ENCODE results near the gene AUTS2. TPM values are rescaled to one million over a fixed set of nuclear protein-coding genes. Genes with fewer than 3 reads are reported as not detected.

AUTS2 gene
- total RNA-seq, 3 donors from 2014 or later = 31.2 to 67.6 (median 36.5) TPM

- ATAC-seq = no peak
- intact Hi-C loops (cut with DNase I, micrococcal nuclease) = no loop called here
- Histone ChIP-seq H3K4me3 (no peak overlapping the region), H3K4me1 (ENCODE audit: low read depth) (no peaks in the 10 kb centered on the region), H3K36me3 (ENCODE audit: low read depth) (no peaks in the 10 kb centered on the region), H3K9me3 (no peaks in the 10 kb centered on the region)
- DNase-seq = no peak
- no peak for TF ChIP-seq CTCF (IDR thresholded peaks at IDR 0.05)
These were observed 458.1 kb downstream of the AUTS2 start for GRCh38 chr7:70056363-70056762.

DNA sequence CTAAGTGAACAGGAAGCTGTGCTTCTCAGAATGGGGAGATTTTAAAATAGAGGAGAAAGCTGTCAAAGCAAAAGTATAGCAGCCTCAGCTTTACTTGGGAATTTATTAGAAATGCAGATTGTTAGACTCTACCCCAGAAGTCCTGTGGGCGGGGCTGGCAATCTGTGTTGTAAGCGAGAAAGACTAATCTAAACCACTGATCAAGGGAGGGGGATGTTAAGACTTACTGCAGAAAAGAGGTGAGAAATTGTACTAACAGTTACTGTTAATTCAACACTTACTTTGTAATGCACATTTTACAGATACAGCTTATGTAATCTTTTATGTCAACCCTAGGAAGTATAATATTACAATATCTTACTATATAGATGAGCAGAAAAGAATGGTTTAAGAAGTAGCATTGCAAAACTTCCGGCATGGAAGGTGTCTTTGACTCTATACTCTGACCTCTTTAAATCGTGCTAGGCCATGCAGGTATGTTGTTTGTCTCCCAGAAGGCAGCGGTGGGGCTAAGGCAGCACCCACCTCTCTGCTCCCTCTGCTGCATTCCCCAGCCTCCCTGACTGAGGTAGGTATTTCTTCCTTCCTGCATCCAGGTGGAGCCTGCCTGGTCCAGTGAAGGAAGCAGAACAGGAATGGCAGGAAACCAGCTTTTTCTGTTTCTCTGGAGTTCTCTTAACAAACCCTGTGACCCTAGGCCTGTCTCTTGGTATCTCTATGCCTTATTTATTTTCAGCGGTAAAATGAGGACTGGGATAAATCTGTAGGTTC is 462.2 kb downstream of the AUTS2 start:
- DNase-seq (no peak), ATAC-seq (no peak)
- Histone ChIP-seq H3K4me3 (no peak overlapping the region), H3K36me3 (ENCODE audit: low read depth) (no peaks in the 10 kb centered on the region), H3K9me3 (no peaks in the 10 kb centered on the region), H3K4me1 (ENCODE audit: low read depth) (no peaks in the 10 kb centered on the region)
- TF ChIP-seq CTCF (IDR thresholded peaks at IDR 0.05) = no peak
- intact Hi-C loops (cut with DNase I, micrococcal nuclease) = no loop called here

DNA sequence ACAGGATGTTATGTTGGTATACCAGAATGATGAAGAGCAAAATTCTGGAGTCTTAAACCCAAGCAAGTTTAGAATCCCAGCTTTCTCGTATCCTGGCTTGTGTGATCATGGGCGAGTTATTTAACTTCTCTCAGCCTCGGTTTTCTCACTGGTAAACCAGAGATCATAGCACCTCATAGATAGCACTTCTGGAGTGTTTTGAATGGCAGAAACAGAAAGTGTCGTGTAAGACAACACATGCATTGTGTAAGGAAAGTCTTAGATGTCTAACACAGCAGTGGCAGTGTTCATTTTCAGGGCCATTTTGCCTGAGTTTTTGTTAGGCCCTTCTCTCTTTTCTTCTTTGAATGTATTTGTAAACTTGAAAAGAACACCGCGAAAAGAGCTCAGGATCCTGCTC is 465.1 kb downstream of the AUTS2 start:
- Histone ChIP-seq H3K4me3 (no peak overlapping the region), H3K9me3 (no peaks in the 10 kb centered on the region), H3K36me3 (ENCODE audit: low read depth) (no peaks in the 10 kb centered on the region), H3K4me1 (ENCODE audit: low read depth) (no peaks in the 10 kb centered on the region)
- ATAC-seq (no peak), DNase-seq (no peak)
- intact Hi-C loops (cut with DNase I, micrococcal nuclease) = no loop called here
- TF ChIP-seq CTCF (IDR thresholded peaks at IDR 0.05) = no peak

DNA sequence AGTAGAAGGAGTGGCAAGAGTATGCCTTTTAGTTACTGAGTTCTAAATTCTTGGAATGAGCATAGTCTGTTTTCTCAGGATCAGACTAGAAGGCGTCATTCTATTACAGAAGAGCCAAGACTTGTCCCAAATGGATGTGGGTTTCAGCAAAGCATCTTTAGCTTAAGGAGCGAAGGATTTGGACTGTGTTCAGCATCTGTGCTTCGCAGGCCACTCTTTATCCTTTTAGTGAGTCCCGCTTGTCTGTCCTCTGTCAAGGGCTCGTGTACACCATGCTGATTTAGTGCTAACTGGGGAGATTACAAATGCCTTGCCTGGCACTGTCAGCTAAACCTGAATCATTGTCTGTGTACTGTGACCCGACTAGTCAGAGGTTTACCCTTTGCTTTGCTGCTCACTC is 465.7 kb downstream of the AUTS2 start:
- DNase-seq (no peak), ATAC-seq (no peak)
- intact Hi-C loops (cut with DNase I, micrococcal nuclease) = no loop called here

DNA sequence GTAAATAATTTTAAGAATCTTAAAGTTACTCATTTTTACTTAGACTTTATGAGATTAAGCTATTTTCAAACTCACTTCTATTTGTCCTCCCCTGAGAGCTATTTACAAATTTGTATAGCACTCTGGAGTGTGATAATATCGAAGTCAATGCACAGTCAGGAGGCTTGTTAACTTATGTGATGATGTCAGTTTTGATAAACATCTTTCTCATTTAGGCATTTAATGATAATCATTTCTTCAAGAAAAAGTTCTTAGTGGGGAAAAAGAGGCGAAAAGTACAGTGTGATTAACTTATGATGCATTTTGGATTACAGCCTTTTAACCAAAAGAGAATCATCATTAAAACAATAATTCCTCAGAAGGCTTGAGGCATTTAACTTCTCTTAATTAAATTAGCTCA is 468.6 kb downstream of the AUTS2 start:
- DNase-seq (no peak), ATAC-seq (no peak)
- intact Hi-C loops (cut with DNase I, micrococcal nuclease) = no loop called here
- Histone ChIP-seq H3K4me1 (ENCODE audit: low read depth) (no peaks in the 10 kb centered on the region), H3K36me3 (ENCODE audit: low read depth) (no peaks in the 10 kb centered on the region), H3K4me3 (no peak overlapping the region), H3K9me3 (no peaks in the 10 kb centered on the region)
- TF ChIP-seq CTCF (IDR thresholded peaks at IDR 0.05) = no peak

More for the DNA sequence above, 465.7 kb downstream of the AUTS2 start:
- TF ChIP-seq CTCF (IDR thresholded peaks at IDR 0.05) = no peak
- Histone ChIP-seq H3K36me3 (ENCODE audit: low read depth) (no peaks in the 10 kb centered on the region), H3K4me3 (no peak overlapping the region), H3K9me3 (no peaks in the 10 kb centered on the region), H3K4me1 (ENCODE audit: low read depth) (no peaks in the 10 kb centered on the region)
